ENCODE data around the gene EFNB1. TPM values are rescaled to one million over a fixed set of nuclear protein-coding genes. Genes with fewer than 3 reads are reported as not detected.

EFNB1 gene
- total and polyA plus RNA-seq, 2 of the 4 experiments (the other 2 are of a cell fraction): 17.9 to 26.8 TPM

DNA sequence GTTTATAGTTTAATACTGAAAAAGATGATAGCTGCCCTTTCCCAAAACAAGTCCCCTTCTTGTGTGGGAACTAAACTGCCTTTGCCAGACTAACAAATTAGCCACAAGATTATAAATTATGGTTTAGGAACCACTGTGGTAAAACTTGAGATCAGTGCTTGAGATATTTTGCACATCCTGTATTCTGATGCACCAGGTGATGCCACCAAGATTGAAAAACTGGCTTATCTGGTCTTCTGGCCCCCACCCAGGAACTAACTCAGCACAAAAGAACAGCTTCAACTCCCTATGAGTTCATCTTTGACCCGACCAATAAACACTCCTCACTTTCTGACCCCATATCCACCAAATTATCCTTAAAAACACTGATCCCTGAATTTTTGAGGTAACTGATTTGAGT lies 36.7 kb upstream of the EFNB1 start:
- intact Hi-C loops (cut with micrococcal nuclease) (no loop called here), dilution Hi-C loops (cut with HindIII; ENCODE audit: low sequenced_read_pairs, unreplicated experiment) (no loop called here), in situ Hi-C loops (cut with MboI; ENCODE audit: low sequenced_read_pairs) (no loop called here)
- Histone ChIP-seq H3K23ac (ENCODE audit: low read depth, low read length) (no peak overlapping the region), H3K9ac (ENCODE audit: low read depth, low read length) (no peak overlapping the region), H3K56ac (ENCODE audit: extremely low read depth, insufficient read depth, low read length) (no peak overlapping the region), H3K36me3 (ENCODE audit: control insufficient read depth, insufficient read depth, low read length) (no peaks in the 10 kb centered on the region), H4K5ac (ENCODE audit: low read depth, low read length) (no peak overlapping the region), H2BK5ac (ENCODE audit: low read depth, low read length, poor library complexity, severe bottlenecking) (no peak overlapping the region), H3K4me2 (ENCODE audit: low read depth, low read length) (no peak overlapping the region), H3K4ac (ENCODE audit: low read depth, low read length) (no peak overlapping the region), H4K8ac (ENCODE audit: low read depth in 2 of 2, low read length in 2 of 2) (no peak overlapping the region), H3K27me3 (ENCODE audit: control insufficient read depth, insufficient read depth, low read length) (peaks cover 41% of the 10 kb centered on the region), H3K9me1 (ENCODE audit: insufficient read depth, low read length) (no peaks in the 10 kb centered on the region), H3K14ac (replicated peaks; ENCODE audit: low read depth, low read length) (no peak overlapping the region), H3K9me3 (ENCODE audit: control insufficient read depth, insufficient read depth, low read length) (no peaks in the 10 kb centered on the region), H2BK20ac (ENCODE audit: low read depth, low read length) (no peak overlapping the region), H4K20me1 (ENCODE audit: insufficient read depth, low read length) (no peaks in the 10 kb centered on the region; the same call in 1 of the 2 replicates), H4K91ac (ENCODE audit: insufficient read depth, low read depth, low read length) (no peak overlapping the region), H3K4me3 (ENCODE audit: insufficient read depth, low read depth, low read length) (no peak overlapping the region), H3K18ac (ENCODE audit: low read depth, low read length) (no peak overlapping the region), H2AK9ac (replicated peaks; ENCODE audit: low read depth, low read length, poor library complexity) (no peak overlapping the region), H2AK5ac (ENCODE audit: low read depth, low read length) (no peak overlapping the region), H3K27ac (ENCODE audit: insufficient read depth, low read length) (no peak overlapping the region), H2BK15ac (ENCODE audit: low read depth, low read length) (no peak overlapping the region), H2BK120ac (ENCODE audit: low read depth, low read length) (no peak overlapping the region), H3K79me1 (ENCODE audit: low read depth in 1 of 2, low read length in 2 of 2) (no peaks in the 10 kb centered on the region), H2AFZ (replicated peaks; ENCODE audit: low read length, poor library complexity) (no peak overlapping the region), H3K4me1 (ENCODE audit: control insufficient read depth, insufficient read depth, low read length) (no peaks in the 10 kb centered on the region)
- CTCF ChIA-PET: no interaction called here
- DNase-seq (no peak), ATAC-seq (ENCODE audit: low read depth) (no peak)
- POLR2A ChIA-PET (ENCODE audit: unreplicated experiment): no interaction called here
- BruUV-seq (replicated peaks): no TSS peak
- no CpG with 5 or more reads among the region's 1 CpG for WGBS, 2 experiments (ENCODE audit: extremely low coverage in 2 of 2, insufficient read length in 1 of 2)
- TF ChIP-seq MAZ (IDR thresholded peaks at IDR 0.05; ENCODE audit: borderline replicate concordance, low read depth, low read length): no peak
- no peak for TF ChIP-seq CHD1 (IDR thresholded peaks at IDR 0.05; ENCODE audit: low read depth, low read length)
- TF ChIP-seq RCOR1 (IDR thresholded peaks at IDR 0.05; ENCODE audit: insufficient replicate concordance, low read length): no peak
- TF ChIP-seq MAFK (IDR thresholded peaks at IDR 0.05; ENCODE audit: low read depth, low read length): no peak
- TF ChIP-seq CEBPB (IDR thresholded peaks at IDR 0.05; ENCODE audit: low read depth, low read length): no peak
- no peak for TF ChIP-seq RAD21 (IDR thresholded peaks at IDR 0.05; ENCODE audit: low read length)
- TF ChIP-seq MXI1 (IDR thresholded peaks at IDR 0.05; ENCODE audit: borderline replicate concordance, low read depth, low read length): no peak
- TF ChIP-seq SMC3 (IDR thresholded peaks at IDR 0.05; ENCODE audit: low read depth, low read length): no peak
- TF ChIP-seq, protein P1, sequence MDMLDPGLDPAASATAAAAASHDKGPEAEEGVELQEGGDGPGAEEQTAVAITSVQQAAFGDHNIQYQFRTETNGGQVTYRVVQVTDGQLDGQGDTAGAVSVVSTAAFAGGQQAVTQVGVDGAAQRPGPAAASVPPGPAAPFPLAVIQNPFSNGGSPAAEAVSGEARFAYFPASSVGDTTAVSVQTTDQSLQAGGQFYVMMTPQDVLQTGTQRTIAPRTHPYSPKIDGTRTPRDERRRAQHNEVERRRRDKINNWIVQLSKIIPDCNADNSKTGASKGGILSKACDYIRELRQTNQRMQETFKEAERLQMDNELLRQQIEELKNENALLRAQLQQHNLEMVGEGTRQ (IDR thresholded peaks at IDR 0.05; ENCODE audit: low read depth, low read length): no peak
- TF ChIP-seq, protein P2, sequence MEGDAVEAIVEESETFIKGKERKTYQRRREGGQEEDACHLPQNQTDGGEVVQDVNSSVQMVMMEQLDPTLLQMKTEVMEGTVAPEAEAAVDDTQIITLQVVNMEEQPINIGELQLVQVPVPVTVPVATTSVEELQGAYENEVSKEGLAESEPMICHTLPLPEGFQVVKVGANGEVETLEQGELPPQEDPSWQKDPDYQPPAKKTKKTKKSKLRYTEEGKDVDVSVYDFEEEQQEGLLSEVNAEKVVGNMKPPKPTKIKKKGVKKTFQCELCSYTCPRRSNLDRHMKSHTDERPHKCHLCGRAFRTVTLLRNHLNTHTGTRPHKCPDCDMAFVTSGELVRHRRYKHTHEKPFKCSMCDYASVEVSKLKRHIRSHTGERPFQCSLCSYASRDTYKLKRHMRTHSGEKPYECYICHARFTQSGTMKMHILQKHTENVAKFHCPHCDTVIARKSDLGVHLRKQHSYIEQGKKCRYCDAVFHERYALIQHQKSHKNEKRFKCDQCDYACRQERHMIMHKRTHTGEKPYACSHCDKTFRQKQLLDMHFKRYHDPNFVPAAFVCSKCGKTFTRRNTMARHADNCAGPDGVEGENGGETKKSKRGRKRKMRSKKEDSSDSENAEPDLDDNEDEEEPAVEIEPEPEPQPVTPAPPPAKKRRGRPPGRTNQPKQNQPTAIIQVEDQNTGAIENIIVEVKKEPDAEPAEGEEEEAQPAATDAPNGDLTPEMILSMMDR (conservative IDR thresholded peaks at IDR 0.05; ENCODE audit: low read depth, low read length): no peak
- no peak for TF ChIP-seq NFE2L2 (IDR thresholded peaks at IDR 0.05; ENCODE audit: low read depth, low read length)
- no peak for TF ChIP-seq FOS (IDR thresholded peaks at IDR 0.05; ENCODE audit: low read depth, low read length)
- no peak for TF ChIP-seq BHLHE40 (IDR thresholded peaks at IDR 0.05; ENCODE audit: low read depth, low read length)
- TF ChIP-seq POLR2A (IDR thresholded peaks at IDR 0.05; ENCODE audit: low read depth, low read length): no peak
- no peak for TF ChIP-seq RFX5 (IDR thresholded peaks at IDR 0.05; ENCODE audit: low read depth, low read length)
- TF ChIP-seq, protein P3, sequence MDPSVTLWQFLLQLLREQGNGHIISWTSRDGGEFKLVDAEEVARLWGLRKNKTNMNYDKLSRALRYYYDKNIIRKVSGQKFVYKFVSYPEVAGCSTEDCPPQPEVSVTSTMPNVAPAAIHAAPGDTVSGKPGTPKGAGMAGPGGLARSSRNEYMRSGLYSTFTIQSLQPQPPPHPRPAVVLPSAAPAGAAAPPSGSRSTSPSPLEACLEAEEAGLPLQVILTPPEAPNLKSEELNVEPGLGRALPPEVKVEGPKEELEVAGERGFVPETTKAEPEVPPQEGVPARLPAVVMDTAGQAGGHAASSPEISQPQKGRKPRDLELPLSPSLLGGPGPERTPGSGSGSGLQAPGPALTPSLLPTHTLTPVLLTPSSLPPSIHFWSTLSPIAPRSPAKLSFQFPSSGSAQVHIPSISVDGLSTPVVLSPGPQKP (IDR thresholded peaks at IDR 0.05; ENCODE audit: borderline replicate concordance, low read depth, low read length): no peak
